NK-92 (cell line): ENCODE measurements around the gene KLF15.

Source experiments
- DNase-seq: peaks from one replicate; lab custom pipeline; 2025; ENCODE audit not compliant: unreplicated experiment; lab: John Stamatoyannopoulos, UW

Gene KLF15

GRCh38 chr3:126357295-126358037 is at the start of gene KLF15:
KLF15 (minus strand) TSS chr3:126357408; CDS start chr3:126352922, 4,486 bp downstream.
- DNase-seq = no peak

- no peak for DNase-seq
Measured at GRCh38 chr3:126406389-126407296, 49.4 kb upstream of the KLF15 start.

GRCh38 chr3:126402666-126403302 is 45.6 kb upstream of the KLF15 start:
- DNase-seq = no peak

- DNase-seq = no peak
Measured at GRCh38 chr3:126402178-126402577, 45.0 kb upstream of the KLF15 start.

GRCh38 chr3:126401611-126402160 is 44.5 kb upstream of the KLF15 start:
- DNase-seq = no peak

DNA sequence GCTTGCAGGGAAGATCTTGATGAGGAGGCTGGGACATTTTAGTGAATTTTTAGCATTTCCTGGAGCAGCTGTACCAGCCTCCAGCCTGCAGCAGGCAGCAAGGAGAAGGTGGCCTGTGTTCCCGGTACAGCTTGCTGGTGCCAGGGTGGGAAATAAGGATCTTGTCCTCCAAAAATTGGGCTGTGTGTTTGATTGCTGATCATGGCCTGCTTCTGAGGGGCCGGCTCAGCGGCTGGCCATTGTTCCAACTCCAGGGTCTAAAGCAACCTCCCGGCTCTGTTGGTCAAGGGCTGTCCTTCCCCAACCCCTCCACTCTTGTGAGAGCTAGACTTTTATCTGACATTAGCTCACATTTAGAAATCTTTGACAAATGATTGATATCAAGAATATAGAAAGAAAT is 42.5 kb upstream of the KLF15 start:
- DNase-seq = no peak

GRCh38 chr3:126399351-126399735 is 42.1 kb upstream of the KLF15 start:
- DNase-seq = no peak

- DNase-seq = no peak
Measured at GRCh38 chr3:126398423-126399350, 41.5 kb upstream of the KLF15 start.

DNA sequence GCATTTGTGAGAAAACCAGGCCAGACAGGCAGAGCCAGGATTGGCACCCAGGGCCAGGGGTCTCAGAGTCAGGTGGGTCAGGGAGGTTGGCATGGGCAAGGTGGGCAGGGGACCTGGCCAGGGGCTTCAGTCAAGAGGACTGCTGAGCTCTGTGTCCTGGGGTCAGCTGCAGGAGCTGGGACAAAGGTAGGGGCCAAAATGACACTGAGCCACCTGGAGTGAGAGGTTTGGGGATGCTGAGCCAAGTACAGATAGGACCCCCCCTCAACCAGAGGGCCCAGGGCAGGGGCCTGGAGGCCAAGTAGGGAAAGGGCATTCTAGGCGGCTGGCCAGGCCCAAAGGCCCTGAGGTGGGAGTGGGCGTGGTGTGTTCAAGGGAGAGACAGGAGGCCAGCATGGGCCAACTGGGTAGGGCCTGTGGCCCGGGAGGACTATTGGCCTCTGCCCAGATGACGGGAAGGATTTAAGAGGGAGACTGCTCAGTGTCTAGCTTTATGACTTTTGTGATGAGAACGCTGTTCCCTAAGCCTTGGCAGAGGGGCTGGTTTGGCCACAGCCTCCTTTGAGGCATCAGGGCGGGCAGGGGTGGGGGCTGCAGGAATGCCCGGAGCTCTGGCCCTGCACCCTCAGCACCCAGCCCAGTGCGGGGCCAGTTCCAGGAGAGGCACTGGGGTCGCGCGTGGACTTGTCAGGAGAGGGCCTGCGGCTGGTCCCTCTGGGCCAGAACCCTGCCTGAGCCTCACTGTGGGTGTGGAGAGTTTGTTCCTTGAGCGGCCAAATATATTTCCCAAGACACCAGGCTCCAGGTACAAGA is 40.6 kb upstream of the KLF15 start:
- DNase-seq = no peak

DNA sequence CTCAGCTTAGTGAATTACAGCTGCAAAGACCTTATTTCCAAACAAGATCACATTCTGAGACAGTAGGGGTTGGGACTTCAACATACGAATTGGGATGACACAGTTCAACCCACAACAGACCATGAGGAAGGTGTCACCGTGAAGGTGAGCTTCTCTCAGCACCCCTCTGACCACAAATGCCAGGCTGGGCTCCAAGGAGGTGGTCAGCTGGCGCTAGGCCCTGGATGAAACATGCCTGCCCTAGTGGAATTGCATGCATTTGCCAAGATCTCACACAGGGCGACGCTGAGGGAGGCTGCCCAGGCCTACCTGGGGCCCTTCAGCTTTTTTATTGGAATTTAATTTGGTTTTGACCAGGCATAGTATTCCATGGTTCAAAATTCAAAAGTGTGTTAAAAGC is 39.3 kb upstream of the KLF15 start:
- DNase-seq = no peak

GRCh38 chr3:126395846-126396513 is 38.8 kb upstream of the KLF15 start:
- no peak for DNase-seq

GRCh38 chr3:126394977-126395321 is 37.7 kb upstream of the KLF15 start:
- DNase-seq = no peak

- DNase-seq = no peak
Measured at GRCh38 chr3:126394179-126394976, 37.2 kb upstream of the KLF15 start, which contains the start of gene CFAP100. CFAP100 (plus strand) TSS chr3:126394909; CDS start chr3:126396001, 1,092 bp downstream.

- no peak for DNase-seq
Measured at GRCh38 chr3:126393563-126393962, 36.4 kb upstream of the KLF15 start.

DNA sequence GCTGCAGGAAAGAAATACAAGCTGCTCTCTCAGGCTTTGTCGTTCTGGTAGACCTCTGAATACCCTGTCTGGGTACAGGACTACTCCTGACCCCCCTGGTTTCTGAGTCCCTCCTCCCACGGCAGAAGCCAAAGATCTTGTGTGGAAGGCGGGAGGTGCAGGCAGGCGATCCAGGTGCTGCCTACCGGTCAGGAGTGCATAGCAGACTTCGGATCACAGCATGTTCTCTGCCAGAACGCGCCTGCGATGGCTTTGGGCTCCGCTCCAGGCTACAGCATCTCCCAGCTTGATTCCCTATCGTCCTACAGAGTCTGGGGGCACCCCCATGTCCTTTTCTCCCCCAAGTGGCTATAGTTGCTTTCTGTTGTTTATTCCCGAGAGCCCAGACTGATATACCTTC is 35.0 kb upstream of the KLF15 start:
- no peak for DNase-seq

- no peak for DNase-seq
Measured at GRCh38 chr3:126391631-126392030, 34.4 kb upstream of the KLF15 start.

DNA sequence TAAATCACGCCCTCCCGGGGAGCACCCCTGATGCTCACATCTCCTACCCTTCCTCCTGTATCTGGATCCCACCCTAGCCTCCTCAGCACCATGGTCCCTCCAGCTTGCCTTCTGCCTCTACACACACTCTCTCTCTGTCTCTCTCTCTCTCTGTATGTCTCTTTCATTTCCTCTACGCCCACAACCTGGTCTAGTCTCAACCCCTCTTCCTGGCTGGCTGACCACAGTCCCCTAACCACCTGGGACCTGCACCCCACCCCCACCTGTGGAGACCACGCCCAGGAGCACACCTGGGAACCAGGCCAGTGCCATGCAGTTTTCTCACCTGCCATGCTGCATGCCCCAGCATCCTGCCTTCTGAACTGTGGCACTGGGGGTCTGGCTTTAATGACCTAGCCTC is 33.5 kb upstream of the KLF15 start:
- DNase-seq = no peak

DNA sequence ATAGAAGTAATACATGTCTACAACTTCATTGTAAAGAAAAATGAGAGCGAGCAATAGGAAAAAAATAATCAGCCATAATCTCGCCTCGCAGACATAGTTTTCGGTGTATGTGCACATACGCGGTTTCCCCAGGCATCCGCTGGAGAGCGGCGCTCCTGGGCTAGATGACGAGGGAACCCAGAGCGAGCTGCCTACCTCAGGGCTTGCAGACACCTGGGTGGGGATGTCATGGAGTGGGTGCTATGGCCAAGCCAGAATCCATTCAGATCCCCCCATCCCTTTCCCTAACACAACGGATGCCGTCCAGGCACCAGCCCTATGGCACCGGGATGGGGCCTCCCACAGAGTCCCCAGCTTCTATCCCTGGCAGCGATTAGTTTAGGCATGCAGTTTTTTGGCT is 33.0 kb upstream of the KLF15 start:
- DNase-seq = no peak
